Neural progenitor cell (in vitro differentiated cells): ENCODE measurements around the gene KCNAB1. TPM values are rescaled to one million over a fixed set of nuclear protein-coding genes. Genes with fewer than 3 reads are reported as not detected.
"Not testable (repeated sequence)": the region's sequence is repeated elsewhere in the genome, so short reads cannot be mapped to it uniquely, and the experiment has no call there.

ENCODE experiments used
- DNase-seq: peaks from one replicate; pipeline ENCODE4 v3.0.0-alpha.2; 2016; ENCODE audit warnings: low spot score
- H2AFZ ChIP-seq: fragments of 200-600 bp; sonication (generic); replicated peaks from 2 replicates; pipeline ENCODE4 v1.6.1; 2016; ENCODE audit warnings: antibody characterized with exemption
- H3F3A ChIP-seq: fragments of 200-600 bp; sonication (generic); 2 replicates; pipeline ENCODE4 v1.6.1; 2016; ENCODE audit warnings: antibody characterized with exemption, low read depth
- H3K27ac ChIP-seq: fragments of 200-600 bp; sonication (generic); 2 replicates; pipeline ENCODE4 v1.5.1; 2016; ENCODE audit warnings: mild to moderate bottlenecking
- H3K27me3 ChIP-seq: fragments of 200-600 bp; sonication (generic); 2 replicates; pipeline ENCODE4 v1.6.1; 2016; ENCODE audit warnings: mild to moderate bottlenecking, moderate library complexity
- H3K36me3 ChIP-seq: fragments of 200-600 bp; sonication (generic); 2 replicates; pipeline ENCODE4 v1.5.1; 2016
- H3K4me1 ChIP-seq: fragments of 200-600 bp; sonication (generic); 2 replicates; pipeline ENCODE4 v1.6.1; 2016; ENCODE audit warnings: mixed run types
- H3K4me2 ChIP-seq: fragments of 200-600 bp; sonication (generic); 2 replicates; pipeline ENCODE4 v1.6.1; 2016
- H3K4me3 ChIP-seq: fragments of 200-600 bp; sonication (generic); 2 replicates; pipeline ENCODE4 v1.5.1; 2016
- H3K79me2 ChIP-seq: fragments of 200-600 bp; sonication (generic); 2 replicates; pipeline ENCODE4 v1.6.1; 2016; ENCODE audit warnings: low read depth
- H3K9ac ChIP-seq: fragments of 200-600 bp; sonication (generic); 2 replicates; pipeline ENCODE4 v1.6.1; 2016
- H3K9me3 ChIP-seq: fragments of 200-600 bp; sonication (generic); 2 replicates; pipeline ENCODE4 v1.5.1; 2016; ENCODE audit warnings: low read depth
- H4K20me1 ChIP-seq: fragments of 200-600 bp; sonication (generic); 2 replicates; pipeline ENCODE4 v1.6.1; 2016; ENCODE audit warnings: low read depth
- H3K27ac Mint-ChIP-seq: 3 replicates; pipeline ENCODE4 v1.8.0; 2021; ENCODE audit warnings: mixed read lengths
- H3K27me3 Mint-ChIP-seq: 2 replicates; pipeline ENCODE4 v1.8.0; 2022; ENCODE audit warnings: low read depth, mild to moderate bottlenecking, inconsistent platforms, moderate library complexity, mixed read lengths; ENCODE audit not compliant: insufficient read depth
- H3K36me3 Mint-ChIP-seq: 3 replicates; pipeline ENCODE4 v1.8.0; 2021; ENCODE audit warnings: mixed read lengths
- H3K4me1 Mint-ChIP-seq: 3 replicates; pipeline ENCODE4 v1.8.0; 2021; ENCODE audit warnings: mixed read lengths
- H3K4me3 Mint-ChIP-seq: 3 replicates; pipeline ENCODE4 v1.8.0; 2021; ENCODE audit warnings: mild to moderate bottlenecking, moderate library complexity, mixed read lengths
- H3K9me3 Mint-ChIP-seq: 3 replicates; pipeline ENCODE4 v1.8.0; 2020; ENCODE audit warnings: mixed read lengths
- EZH2 ChIP-seq: fragments of 200-600 bp; sonication (generic); IDR thresholded peaks from 2 replicates; pipeline ENCODE4 v1.6.1; 2017; ENCODE audit warnings: antibody characterized with exemption, mild to moderate bottlenecking, moderate library complexity
- EZH2phosphoT487 ChIP-seq: fragments of 200-600 bp; sonication (generic); IDR thresholded peaks from 2 replicates; pipeline ENCODE4 v1.6.1; 2017; ENCODE audit warnings: antibody characterized with exemption
- total RNA-seq: library from RNA; depleted of rRNA; stranded (reverse); fragments of >200 nt; gene quantifications from 2 replicates; pipeline ENCODE4 v1.2.3, GENCODE V29; 2015; ENCODE audit warnings: low replicate concordance
- TF ChIP-seq, protein P1 (sequence below): fragments of 200-600 bp; sonication (generic); IDR thresholded peaks from 2 replicates; pipeline ENCODE4 v1.5.1; 2017; ENCODE audit warnings: antibody characterized with exemption, mild to moderate bottlenecking

The KCNAB1 gene
- total RNA-seq, 1 donor from 2014 or later = 0.24 TPM

- no peaks in the 10 kb centered on the region for H3F3A ChIP-seq
- peak; percentile 8 for DNase-seq
Observed at GRCh38 chr3:156093964-156094363, 26.4 kb upstream of the KCNAB1 start.

DNA sequence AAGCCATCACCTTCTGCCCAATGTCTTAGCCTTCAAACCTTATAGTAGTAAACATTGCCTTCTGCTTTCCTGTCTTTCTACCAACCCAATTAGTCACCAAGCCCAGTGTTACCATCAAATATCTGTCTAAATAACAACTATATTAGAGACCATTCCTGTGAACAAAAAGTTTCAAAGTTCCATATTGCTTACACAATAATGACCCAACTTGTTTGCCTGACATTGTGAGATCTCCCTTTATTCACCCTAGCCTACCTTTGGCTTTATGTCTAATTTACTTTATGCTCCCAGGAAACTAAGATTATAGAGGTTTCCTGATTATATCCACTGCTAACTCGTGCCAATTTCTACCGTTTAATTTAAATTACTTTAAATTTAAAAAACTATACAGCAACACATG lies 26.0 kb upstream of the KCNAB1 start:
- H3K4me2 ChIP-seq = peak overlapping the region; percentile 32
- no peaks in the 10 kb centered on the region for H3K36me3 Mint-ChIP-seq

More at GRCh38 chr3:156093964-156094363, 26.4 kb upstream of the KCNAB1 start:
- Histone ChIP-seq H3K4me3 (no peak overlapping the region), H3K4me2 (peak overlapping the region; percentile 32), H3K27ac (no peak overlapping the region), H3K9me3 (no peaks in the 10 kb centered on the region), H3K4me1 (no peaks in the 10 kb centered on the region), H3K79me2 (no peaks in the 10 kb centered on the region), H3K36me3 (no peaks in the 10 kb centered on the region), H4K20me1 (no peaks in the 10 kb centered on the region), H3K27me3 (no peaks in the 10 kb centered on the region), H3K9ac (no peak overlapping the region), H2AFZ (peak overlapping the region; percentile 47)
- Mint-ChIP-seq H3K36me3 (no peaks in the 10 kb centered on the region), H3K9me3 (no peaks in the 10 kb centered on the region), H3K4me3 (no peak overlapping the region), H3K27ac (no peak overlapping the region), H3K4me1 (peaks cover 3% of the 10 kb centered on the region), H3K27me3 (peaks cover 2% of the 10 kb centered on the region)
- TF ChIP-seq, protein P1, sequence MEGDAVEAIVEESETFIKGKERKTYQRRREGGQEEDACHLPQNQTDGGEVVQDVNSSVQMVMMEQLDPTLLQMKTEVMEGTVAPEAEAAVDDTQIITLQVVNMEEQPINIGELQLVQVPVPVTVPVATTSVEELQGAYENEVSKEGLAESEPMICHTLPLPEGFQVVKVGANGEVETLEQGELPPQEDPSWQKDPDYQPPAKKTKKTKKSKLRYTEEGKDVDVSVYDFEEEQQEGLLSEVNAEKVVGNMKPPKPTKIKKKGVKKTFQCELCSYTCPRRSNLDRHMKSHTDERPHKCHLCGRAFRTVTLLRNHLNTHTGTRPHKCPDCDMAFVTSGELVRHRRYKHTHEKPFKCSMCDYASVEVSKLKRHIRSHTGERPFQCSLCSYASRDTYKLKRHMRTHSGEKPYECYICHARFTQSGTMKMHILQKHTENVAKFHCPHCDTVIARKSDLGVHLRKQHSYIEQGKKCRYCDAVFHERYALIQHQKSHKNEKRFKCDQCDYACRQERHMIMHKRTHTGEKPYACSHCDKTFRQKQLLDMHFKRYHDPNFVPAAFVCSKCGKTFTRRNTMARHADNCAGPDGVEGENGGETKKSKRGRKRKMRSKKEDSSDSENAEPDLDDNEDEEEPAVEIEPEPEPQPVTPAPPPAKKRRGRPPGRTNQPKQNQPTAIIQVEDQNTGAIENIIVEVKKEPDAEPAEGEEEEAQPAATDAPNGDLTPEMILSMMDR = no peak
- no peak for TF ChIP-seq EZH2
- no peak for TF ChIP-seq EZH2phosphoT487

DNA sequence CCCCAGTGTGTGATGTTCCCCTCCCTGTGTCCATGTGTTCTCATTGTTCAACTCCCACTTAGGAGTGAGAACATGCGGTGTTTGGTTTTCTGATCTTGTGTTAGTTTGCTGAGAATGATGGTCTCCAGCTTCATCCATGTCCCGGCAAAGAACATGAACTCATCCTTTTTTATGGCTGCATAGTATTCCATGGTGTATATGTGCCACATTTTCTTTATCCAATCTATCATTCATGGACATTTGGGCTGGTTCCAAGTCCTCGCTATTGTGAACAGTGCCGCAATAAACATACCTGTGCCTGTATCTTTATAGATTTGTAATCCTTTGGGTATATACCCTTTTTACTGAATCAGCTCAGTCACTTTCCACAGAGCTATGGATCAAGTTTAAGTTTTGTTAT lies 24.7 kb upstream of the KCNAB1 start:
- H3K9me3 Mint-ChIP-seq, H3K27ac ChIP-seq, H3K36me3 ChIP-seq, H3K9ac ChIP-seq, H2AFZ ChIP-seq, H3K9me3 ChIP-seq, H3K27me3 ChIP-seq, H3K4me3 Mint-ChIP-seq, DNase-seq, H3K27me3 Mint-ChIP-seq, H3K4me1 Mint-ChIP-seq, H3K4me2 ChIP-seq, H4K20me1 ChIP-seq, H3K4me1 ChIP-seq, H3K27ac Mint-ChIP-seq, H3F3A ChIP-seq, H3K79me2 ChIP-seq, H3K4me3 ChIP-seq, H3K36me3 Mint-ChIP-seq: not testable (repeated sequence)

More for the DNA sequence above, 26.0 kb upstream of the KCNAB1 start:
- Mint-ChIP-seq H3K4me1 (peaks cover 3% of the 10 kb centered on the region), H3K27me3 (peaks cover 2% of the 10 kb centered on the region), H3K9me3 (no peaks in the 10 kb centered on the region), H3K4me3 (no peak overlapping the region), H3K27ac (no peak overlapping the region)
- Histone ChIP-seq H3K27ac (no peak overlapping the region), H3K9ac (no peak overlapping the region), H3K4me1 (no peaks in the 10 kb centered on the region), H3K9me3 (no peaks in the 10 kb centered on the region), H3K36me3 (no peaks in the 10 kb centered on the region), H2AFZ (peak overlapping the region; percentile 47), H3K79me2 (no peaks in the 10 kb centered on the region), H3K27me3 (no peaks in the 10 kb centered on the region), H3F3A (no peaks in the 10 kb centered on the region), H3K4me3 (no peak overlapping the region), H4K20me1 (no peaks in the 10 kb centered on the region)
- no peak for TF ChIP-seq EZH2phosphoT487
- TF ChIP-seq EZH2 = no peak
- TF ChIP-seq, protein P1 = no peak
- DNase-seq = no peak

DNA sequence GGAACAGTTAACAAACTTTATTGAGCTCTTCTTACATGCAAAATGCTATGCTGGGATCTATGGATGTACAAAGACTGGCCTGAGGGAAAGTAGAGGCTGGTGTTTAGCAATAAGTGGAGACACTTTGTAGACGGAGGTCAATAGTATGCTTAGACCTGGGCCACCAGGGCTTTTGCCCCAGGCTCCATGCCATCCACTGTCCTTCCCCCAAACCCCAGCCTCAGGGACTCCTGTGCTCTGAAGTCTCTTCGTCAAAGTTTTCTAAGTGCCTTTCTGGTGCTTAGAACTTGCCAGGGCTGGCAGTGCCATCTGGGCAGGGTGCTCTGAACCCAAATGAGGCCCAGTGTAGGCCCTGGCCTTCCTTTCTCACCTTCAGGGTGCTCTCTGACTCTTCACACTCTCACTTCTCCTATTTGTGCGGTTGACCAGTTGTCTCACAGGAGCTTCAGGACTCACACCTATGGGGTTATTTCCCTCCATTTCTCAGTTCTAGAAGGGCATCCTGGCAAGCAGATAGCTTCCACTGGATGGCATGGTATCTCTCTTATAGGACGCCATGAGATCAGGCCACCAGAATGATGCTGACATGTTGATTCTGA lies 21.8 kb upstream of the KCNAB1 start:
- Histone ChIP-seq H3K4me3 (no peak overlapping the region), H3K27me3 (no peaks in the 10 kb centered on the region), H3K9me3 (no peaks in the 10 kb centered on the region), H3F3A (no peaks in the 10 kb centered on the region), H2AFZ (no peak overlapping the region), H4K20me1 (no peaks in the 10 kb centered on the region), H3K36me3 (no peaks in the 10 kb centered on the region), H3K79me2 (no peaks in the 10 kb centered on the region), H3K4me2 (no peak overlapping the region), H3K9ac (no peak overlapping the region), H3K27ac (no peak overlapping the region), H3K4me1 (no peaks in the 10 kb centered on the region)
- no peak overlapping the region for H3K4me3 Mint-ChIP-seq
- H3K27me3 Mint-ChIP-seq = peaks cover 2% of the 10 kb centered on the region
- no peak overlapping the region for H3K27ac Mint-ChIP-seq
- no peaks in the 10 kb centered on the region for H3K36me3 Mint-ChIP-seq
- DNase-seq = no peak
- H3K9me3 Mint-ChIP-seq = peaks cover 2% of the 10 kb centered on the region
- peaks cover 3% of the 10 kb centered on the region for H3K4me1 Mint-ChIP-seq
- TF ChIP-seq EZH2phosphoT487 (no peak), EZH2 (no peak)
- TF ChIP-seq, protein P1 = no peak

GRCh38 chr3:156099348-156099747 lies 21.0 kb upstream of the KCNAB1 start:
- not testable (repeated sequence) for H3K27me3 ChIP-seq, H2AFZ ChIP-seq, H3K4me2 ChIP-seq, H3K9ac ChIP-seq, H3K4me1 ChIP-seq, H3K79me2 ChIP-seq, H3K4me1 Mint-ChIP-seq, H3K36me3 ChIP-seq, H3K27me3 Mint-ChIP-seq, H3K9me3 Mint-ChIP-seq, H3K9me3 ChIP-seq, H3K27ac Mint-ChIP-seq, H3K4me3 Mint-ChIP-seq, H3K4me3 ChIP-seq, H3K36me3 Mint-ChIP-seq, H3F3A ChIP-seq, H3K27ac ChIP-seq, H4K20me1 ChIP-seq, DNase-seq

DNA sequence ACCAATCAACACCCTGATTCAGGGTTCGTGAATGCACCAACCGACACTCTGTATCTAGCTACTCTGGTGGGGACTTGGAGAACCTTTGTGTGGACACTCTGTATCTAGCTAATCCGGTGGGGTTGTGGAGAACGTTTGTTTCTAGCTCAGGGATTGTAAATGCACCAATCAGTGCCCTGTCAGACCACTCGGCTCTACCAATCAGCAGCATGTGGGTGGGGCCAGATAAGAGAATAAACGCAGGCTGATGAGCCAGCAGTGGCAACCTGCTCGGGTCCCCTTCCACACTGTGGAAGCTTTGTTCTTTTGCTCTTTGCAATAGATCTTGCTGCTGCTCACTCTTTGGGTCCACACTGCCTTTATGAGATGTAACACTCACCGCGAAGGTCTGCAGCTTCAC lies 20.4 kb upstream of the KCNAB1 start:
- H3K27me3 Mint-ChIP-seq, H3K27me3 ChIP-seq, H3K36me3 ChIP-seq, H4K20me1 ChIP-seq, H3K27ac Mint-ChIP-seq, H3K9ac ChIP-seq, H3K4me1 Mint-ChIP-seq, DNase-seq, H3F3A ChIP-seq, H3K4me2 ChIP-seq, H2AFZ ChIP-seq, H3K9me3 Mint-ChIP-seq, H3K36me3 Mint-ChIP-seq, H3K4me1 ChIP-seq, H3K4me3 ChIP-seq, H3K9me3 ChIP-seq, H3K27ac ChIP-seq, H3K4me3 Mint-ChIP-seq, H3K79me2 ChIP-seq: not testable (repeated sequence)
